Keratinocyte (primary cell): Measurements from ENCODE around the gene FCRLB. TPM values are rescaled to one million over a fixed set of nuclear protein-coding genes. Genes with fewer than 3 reads are reported as not detected.
A peak's percentile ranks its signal among the peaks of the same experiment; 100 is the strongest.

Source experiments
- DNase-seq: peaks from one replicate; pipeline ENCODE4 v3.0.0-alpha.2; 2011; ENCODE audit warnings: low read depth, missing footprints, low spot score
- FAIRE-seq: peaks from 2 replicates; lab custom pipeline; 2011; peaks lifted over from hg19 to GRCh38; lab: Jason Lieb, UNC
- H2AFZ ChIP-seq: 2 replicates; pipeline ENCODE4 v1.6.0; 2012; ENCODE audit warnings: low read length, control low read depth, inconsistent platforms; ENCODE audit not compliant: control insufficient read depth
- H3K27ac ChIP-seq: 2 replicates; pipeline ENCODE4 v1.5.1; 2011; ENCODE audit warnings: low read length; ENCODE audit not compliant: control insufficient read depth, insufficient read depth
- H3K27me3 ChIP-seq: 3 replicates; pipeline ENCODE4 v1.6.0; 2011; ENCODE audit warnings: low read length; ENCODE audit not compliant: control insufficient read depth, insufficient read depth; ENCODE audit errors: extremely low read depth
- H3K36me3 ChIP-seq, 2 experiments: 2 replicates in 1 of 2; 3 replicates in 1 of 2; pipeline ENCODE4 v1.5.1; 2011; ENCODE audit warnings: low read length in 2 of 2, mild to moderate bottlenecking in 1 of 2; ENCODE audit not compliant: control insufficient read depth in 2 of 2, insufficient read depth in 2 of 2; ENCODE audit errors: extremely low read depth in 1 of 2
- H3K4me1 ChIP-seq: 3 replicates; pipeline ENCODE4 v1.5.1; 2011; ENCODE audit warnings: low read length; ENCODE audit not compliant: control insufficient read depth, insufficient read depth; ENCODE audit errors: extremely low read depth
- H3K4me2 ChIP-seq: 3 replicates; pipeline ENCODE4 v1.6.0; 2011; ENCODE audit warnings: low read depth, low read length; ENCODE audit not compliant: control insufficient read depth, insufficient read depth; ENCODE audit errors: extremely low read depth
- H3K4me3 ChIP-seq, 3 experiments: fragments of 200-600 bp in 1 of 3; sonication (generic) in 1 of 3; 2 replicates in 2 of 3; 3 replicates in 1 of 3; pipeline ENCODE4 v1.5.1; 2011 to 2016; ENCODE audit warnings: low read length in 3 of 3, mild to moderate bottlenecking in 3 of 3, control low read depth in 2 of 3, inconsistent platforms in 1 of 3, low read depth in 1 of 3, mixed read lengths in 1 of 3, mixed run types in 1 of 3, moderate library complexity in 1 of 3; ENCODE audit not compliant: control insufficient read depth in 2 of 3, insufficient read depth in 2 of 3; ENCODE audit errors: extremely low read depth in 1 of 3
- H3K79me2 ChIP-seq: 2 replicates; pipeline ENCODE4 v1.6.0; 2012; ENCODE audit warnings: low read length; ENCODE audit not compliant: control insufficient read depth, insufficient read depth
- H3K9ac ChIP-seq: 3 replicates; pipeline ENCODE4 v1.6.0; 2011; ENCODE audit warnings: low read length; ENCODE audit not compliant: control insufficient read depth, insufficient read depth; ENCODE audit errors: extremely low read depth
- H3K9me1 ChIP-seq: 3 replicates; pipeline ENCODE4 v1.6.0; 2011; ENCODE audit warnings: low read length; ENCODE audit not compliant: control insufficient read depth, insufficient read depth; ENCODE audit errors: extremely low read depth
- H3K9me3 ChIP-seq: 2 replicates; pipeline ENCODE4 v1.5.1; 2012; ENCODE audit warnings: low read depth, low read length; ENCODE audit not compliant: control insufficient read depth
- H4K20me1 ChIP-seq: 3 replicates; pipeline ENCODE4 v1.6.0; 2011; ENCODE audit warnings: low read length; ENCODE audit not compliant: control insufficient read depth, insufficient read depth; ENCODE audit errors: extremely low read depth
- CTCF ChIP-seq, 3 experiments: IDR thresholded peaks in 1 of 3; conservative IDR thresholded peaks in 1 of 3; optimal IDR thresholded peaks in 1 of 3; 2 replicates in 2 of 3; 3 replicates in 1 of 3; pipeline versions ENCODE3 to v1.5.1; 2011; ENCODE audit warnings: low read length in 3 of 3, mild to moderate bottlenecking in 3 of 3, moderate library complexity in 2 of 3, control low read depth in 1 of 3, inconsistent platforms in 1 of 3; ENCODE audit not compliant: insufficient read depth in 2 of 3; ENCODE audit errors: extremely low read depth in 1 of 3
- EZH2 ChIP-seq: IDR thresholded peaks from one replicate; pipeline ENCODE4 v1.6.1; 2012; ENCODE audit warnings: inconsistent platforms, mild to moderate bottlenecking, low read length, moderate library complexity
- dilution Hi-C: fragments of 300-500 bp; cut with MboI; formaldehyde crosslinking; loops from one replicate; pipeline ENCODE4 v1.7.0; 2020; ENCODE audit warnings: low sequenced_read_pairs; ENCODE audit not compliant: extremely low pct_ligation_motif_present
- polyA plus RNA-seq, 5 experiments: library from polyadenylated mRNA; depleted of rRNA in 3 of 5; stranded (reverse) in 3 of 5; stranded (forward) in 1 of 5; unstranded in 1 of 5; fragments of >200 nt; gene quantifications; 1 replicate in 1 of 5; 2 replicates in 3 of 5; 3 replicates in 1 of 5; pipeline versions ENCODE4 v1.2.1 to v1.2.3, GENCODE V29; 2011 to 2012; ENCODE audit warnings: missing spikeins in 2 of 5, low read depth in 1 of 5, low replicate concordance in 1 of 5

The FCRLB gene
- polyA plus RNA-seq, 1 donor (not counting 4 experiments of a cell fraction or from before 2014, with no cell fraction given) = 0.52 TPM

GRCh38 chr1:161706113-161706481, 15.2 kb upstream of the FCRLB start:
- H3K36me3 ChIP-seq = no peaks in the 10 kb centered on the region
- H3K27ac ChIP-seq = peak overlapping the region; percentile 74
- no peaks in the 10 kb centered on the region for H3K9me3 ChIP-seq
- H3K9ac ChIP-seq = peak overlapping the region; percentile 45
- H3K4me3 ChIP-seq = no peak overlapping the region
- no peaks in the 10 kb centered on the region for H3K79me2 ChIP-seq
- peak overlapping the region; percentile 27 for H2AFZ ChIP-seq
- dilution Hi-C loops = no loop called here
- TF ChIP-seq EZH2 = no peak
- no peak for TF ChIP-seq CTCF (optimal IDR thresholded peaks at IDR 0.05 in 1 of 3, IDR thresholded peaks at IDR 0.05 in 1 of 3, conservative IDR thresholded peaks at IDR 0.05 in 1 of 3; ENCODE audit: extremely low read depth in 1 of 3, insufficient read depth in 2 of 3, low read length in 3 of 3)
- FAIRE-seq (no peak), DNase-seq (no peak)
- H3K9me1 ChIP-seq = no peaks in the 10 kb centered on the region
- H3K4me2 ChIP-seq = peak overlapping the region; percentile 37
- H3K4me1 ChIP-seq = peaks cover 14% of the 10 kb centered on the region
- H3K27me3 ChIP-seq = no peaks in the 10 kb centered on the region
- no peaks in the 10 kb centered on the region for H4K20me1 ChIP-seq

- H3K4me1 ChIP-seq = peaks cover 14% of the 10 kb centered on the region
- peak; percentile 91 for FAIRE-seq
- H3K9me1 ChIP-seq = no peaks in the 10 kb centered on the region
- H3K27me3 ChIP-seq = no peaks in the 10 kb centered on the region
- peak within 1 kb of the TSS; percentile 37 for H3K4me2 ChIP-seq
- H2AFZ ChIP-seq = peak within 1 kb of the TSS; percentile 27
- H3K36me3 ChIP-seq = no peaks in the 10 kb centered on the region
- peak within 1 kb of the TSS; percentile 74 for H3K27ac ChIP-seq
- peak; percentile 33 for DNase-seq
- dilution Hi-C loops = no loop called here
- H3K9me3 ChIP-seq = no peaks in the 10 kb centered on the region
- peak within 1 kb of the TSS; percentile 45 for H3K9ac ChIP-seq
- no peaks in the 10 kb centered on the region for H3K79me2 ChIP-seq
- no peak within 1 kb of the TSS for H3K4me3 ChIP-seq
- H4K20me1 ChIP-seq = no peaks in the 10 kb centered on the region
- TF ChIP-seq EZH2 = no peak
Observed at GRCh38 chr1:161706482-161707347, 14.6 kb upstream of the FCRLB start, which contains the start of gene FCRLA. Gene FCRLA, plus strand, starts transcription at chr1:161707229. Its CDS starts 36 bp downstream, at chr1:161707265.
